ENCODE data around the gene CMIP.
A peak's percentile ranks its signal among the peaks of the same experiment; 100 is the strongest.

Gene CMIP

DNA sequence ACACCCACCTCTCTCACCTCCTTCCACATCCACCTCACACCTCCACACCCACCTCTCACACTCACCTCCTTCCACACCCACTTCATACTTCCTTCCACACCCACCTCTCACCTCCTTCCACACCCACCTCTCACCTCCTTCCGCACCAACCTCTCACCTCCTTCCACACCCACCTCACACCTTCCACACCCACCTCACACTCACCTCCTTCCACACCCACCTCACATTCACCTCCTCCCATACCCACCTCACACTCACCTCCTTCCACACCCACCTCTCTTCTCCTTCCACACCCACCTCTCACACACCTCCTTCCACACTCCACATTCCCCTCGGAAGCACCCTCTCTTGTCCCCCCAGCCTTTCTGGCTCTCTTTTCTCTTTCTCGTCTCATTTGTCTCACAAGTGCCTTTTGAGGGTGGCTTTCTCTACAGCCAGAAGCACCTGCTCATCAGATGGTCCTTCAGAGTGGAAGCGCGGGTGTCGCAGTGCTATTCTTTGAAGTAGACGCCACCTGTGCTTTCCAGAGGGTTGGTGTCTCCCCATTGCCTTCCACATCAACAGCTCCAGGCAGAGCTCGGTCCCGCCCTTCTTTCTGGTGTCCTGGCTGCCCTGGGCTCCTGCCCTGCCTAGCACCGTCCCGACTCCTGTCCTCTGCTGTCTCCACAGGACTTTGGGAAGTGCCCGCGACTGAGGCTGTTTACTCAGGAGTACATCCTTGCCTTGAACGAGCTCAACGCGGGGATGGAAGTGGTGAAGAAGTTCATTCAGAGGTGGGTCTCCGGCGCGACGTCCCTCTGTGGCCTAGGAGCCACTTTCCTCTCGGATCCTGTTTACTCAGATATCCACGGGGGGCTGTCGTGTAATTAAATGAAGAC, 225.1 kb downstream of the CMIP start:
- Histone ChIP-seq H3K27ac (ENCODE audit: low read depth, low read length) (no peak overlapping the region), H3K27me3 (ENCODE audit: control insufficient read depth, insufficient read depth, low read length) (no peaks in the 10 kb centered on the region), H3K4me1 (ENCODE audit: control insufficient read depth, insufficient read depth, low read length) (peaks cover 6% of the 10 kb centered on the region), H3K9ac (ENCODE audit: low read length) (no peak overlapping the region), H3K36me3 (ENCODE audit: control insufficient read depth, insufficient read depth, low read length) (peaks cover 20% of the 10 kb centered on the region), H3K4me3 (ENCODE audit: low read length) (no peak overlapping the region)

DNA sequence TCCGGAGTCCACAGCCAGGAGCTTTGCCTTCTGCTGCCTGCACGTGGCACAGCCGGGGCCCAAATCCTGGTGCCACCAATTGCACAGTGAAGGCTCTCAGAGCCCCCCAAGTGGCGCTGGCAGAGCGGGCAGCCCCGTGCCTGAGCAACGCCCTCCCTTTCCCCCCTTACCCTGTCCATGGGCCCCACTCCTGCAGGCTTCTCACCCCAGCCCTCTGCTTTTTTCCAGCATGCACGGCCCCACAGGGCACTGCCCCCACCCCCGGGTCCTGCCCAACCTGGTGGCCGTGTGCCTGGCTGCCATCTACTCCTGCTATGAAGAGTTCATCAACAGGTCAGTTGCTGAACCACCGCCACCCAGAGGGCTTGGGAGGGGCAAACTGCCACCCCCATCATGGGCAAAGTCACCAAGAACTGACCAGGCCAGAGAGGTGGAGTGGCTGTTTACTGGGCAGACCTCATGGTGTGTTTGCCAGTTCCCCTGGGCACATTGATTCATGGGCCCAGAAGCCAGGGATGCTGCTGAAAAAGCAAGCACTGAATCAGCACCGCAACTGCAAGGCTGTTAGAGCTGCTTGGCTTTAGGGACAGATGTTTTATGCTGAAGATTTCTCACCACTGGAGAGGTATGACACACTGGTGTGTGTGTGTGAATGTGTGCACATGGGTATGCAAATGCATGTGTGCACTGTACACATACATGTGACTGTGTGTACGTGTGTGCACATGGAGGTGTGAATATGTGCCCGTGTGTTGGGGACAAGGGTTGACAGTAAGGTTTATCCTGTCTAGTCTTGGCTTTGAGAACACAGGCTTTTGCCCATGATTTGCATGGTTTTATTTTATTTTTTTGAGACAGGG, 227.4 kb downstream of the CMIP start:
- no peak overlapping the region for H3K27ac ChIP-seq (ENCODE audit: low read depth, low read length)
- H3K4me1 ChIP-seq (ENCODE audit: control insufficient read depth, insufficient read depth, low read length) = peaks cover 3% of the 10 kb centered on the region
- no peak overlapping the region for H3K4me3 ChIP-seq (ENCODE audit: low read length)
- peaks cover 13% of the 10 kb centered on the region for H3K36me3 ChIP-seq (ENCODE audit: control insufficient read depth, insufficient read depth, low read length)
- no peaks in the 10 kb centered on the region for H3K27me3 ChIP-seq (ENCODE audit: control insufficient read depth, insufficient read depth, low read length)
- H3K9ac ChIP-seq (ENCODE audit: low read length) = no peak overlapping the region

DNA sequence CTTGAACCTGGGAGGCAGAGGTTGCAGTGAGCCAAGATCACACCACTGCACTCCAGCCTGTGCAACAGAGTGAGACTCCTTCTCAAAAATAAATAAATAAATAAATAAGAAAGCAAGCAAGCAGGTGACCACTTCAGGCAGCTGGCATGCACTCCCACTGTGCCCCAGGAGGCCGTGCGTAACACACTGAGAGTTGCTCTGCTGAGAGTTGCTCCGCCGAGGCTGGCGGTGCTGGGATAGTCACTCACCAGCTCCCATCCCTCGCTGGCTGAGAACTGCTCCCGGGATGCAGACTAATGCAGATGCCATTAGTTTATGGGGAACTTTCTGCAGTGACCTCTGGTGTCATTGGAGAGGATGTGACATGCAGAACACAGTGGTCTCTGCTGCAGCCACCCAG, 228.8 kb downstream of the CMIP start:
- no peaks in the 10 kb centered on the region for H3K27me3 ChIP-seq (ENCODE audit: control insufficient read depth, insufficient read depth, low read length)
- H3K36me3 ChIP-seq (ENCODE audit: control insufficient read depth, insufficient read depth, low read length) = peaks cover 13% of the 10 kb centered on the region
- H3K9ac ChIP-seq (ENCODE audit: low read length) = no peak overlapping the region
- H3K4me3 ChIP-seq (ENCODE audit: low read length) = no peak overlapping the region
- H3K4me1 ChIP-seq (ENCODE audit: control insufficient read depth, insufficient read depth, low read length) = no peaks in the 10 kb centered on the region
- H3K27ac ChIP-seq (ENCODE audit: low read depth, low read length) = no peak overlapping the region

DNA sequence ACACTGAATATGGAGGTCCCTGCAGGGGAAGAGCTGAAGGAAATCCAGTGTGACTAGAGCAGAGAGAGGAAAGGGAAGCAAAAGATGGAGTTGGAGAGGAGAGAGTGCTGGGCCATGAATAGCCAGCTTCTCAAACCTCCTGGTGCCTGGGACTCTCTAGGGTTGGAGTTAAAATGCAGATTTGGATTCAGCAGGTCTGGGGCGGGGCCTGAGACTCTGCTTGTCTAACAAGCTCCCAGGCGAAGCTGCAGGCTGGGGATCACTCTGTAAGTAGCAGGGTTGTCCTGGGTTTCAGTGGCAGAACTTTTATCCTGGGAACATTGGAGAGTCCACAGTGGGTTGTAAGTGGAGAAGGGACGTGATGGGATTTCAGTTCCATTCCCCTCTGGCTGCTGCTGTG, 231.1 kb downstream of the CMIP start:
- H3K9ac ChIP-seq (ENCODE audit: low read length) = no peak overlapping the region
- H3K36me3 ChIP-seq (ENCODE audit: control insufficient read depth, insufficient read depth, low read length) = peaks cover 16% of the 10 kb centered on the region
- no peak overlapping the region for H3K27ac ChIP-seq (ENCODE audit: low read depth, low read length)
- no peaks in the 10 kb centered on the region for H3K4me1 ChIP-seq (ENCODE audit: control insufficient read depth, insufficient read depth, low read length)
- H3K4me3 ChIP-seq (ENCODE audit: low read length) = no peak overlapping the region
- no peaks in the 10 kb centered on the region for H3K27me3 ChIP-seq (ENCODE audit: control insufficient read depth, insufficient read depth, low read length)

DNA sequence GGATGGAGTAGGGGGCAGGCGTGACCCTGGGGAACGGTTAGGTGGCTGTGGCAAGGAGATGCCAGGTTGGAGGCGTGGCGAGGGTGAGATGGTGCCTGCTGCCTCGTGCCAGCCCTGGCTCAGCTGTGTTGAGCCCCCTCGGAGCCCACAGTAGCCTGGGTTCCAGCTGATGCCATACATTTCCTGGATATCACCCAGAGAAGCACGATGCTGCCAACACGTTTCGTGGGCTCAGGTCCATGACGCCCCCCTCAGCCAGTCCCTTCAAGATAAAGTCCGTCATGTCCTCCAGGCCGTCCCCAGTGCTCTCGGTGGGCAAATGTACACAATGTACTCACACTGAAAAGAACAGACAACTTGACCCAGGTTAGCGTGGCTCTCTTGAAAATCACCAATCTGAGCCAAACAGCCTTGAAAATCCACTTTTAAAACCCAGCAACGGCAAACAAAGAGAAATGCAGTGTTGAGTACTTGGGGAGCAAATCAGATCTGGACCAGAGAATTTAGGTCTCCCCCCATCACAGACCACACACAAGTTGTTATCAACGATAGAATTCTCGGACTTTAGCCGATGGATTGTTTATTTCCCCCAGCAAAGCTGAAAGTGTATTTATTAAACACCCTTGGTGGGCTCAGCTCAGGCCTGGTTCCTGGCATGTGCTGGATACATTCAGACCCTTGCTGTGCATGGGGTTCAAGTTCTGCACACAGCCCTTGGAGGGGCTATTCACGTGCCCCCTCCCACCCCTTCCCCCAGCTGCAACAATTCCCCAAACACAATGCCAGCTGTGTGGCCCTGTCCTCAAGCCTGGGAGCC, 231.7 kb downstream of the CMIP start:
- Histone ChIP-seq H3K27ac (ENCODE audit: low read depth, low read length) (no peak overlapping the region), H3K36me3 (ENCODE audit: control insufficient read depth, insufficient read depth, low read length) (peaks cover 16% of the 10 kb centered on the region), H3K27me3 (ENCODE audit: control insufficient read depth, insufficient read depth, low read length) (no peaks in the 10 kb centered on the region), H3K9ac (ENCODE audit: low read length) (no peak overlapping the region), H3K4me1 (ENCODE audit: control insufficient read depth, insufficient read depth, low read length) (no peaks in the 10 kb centered on the region), H3K4me3 (ENCODE audit: low read length) (no peak overlapping the region)

DNA sequence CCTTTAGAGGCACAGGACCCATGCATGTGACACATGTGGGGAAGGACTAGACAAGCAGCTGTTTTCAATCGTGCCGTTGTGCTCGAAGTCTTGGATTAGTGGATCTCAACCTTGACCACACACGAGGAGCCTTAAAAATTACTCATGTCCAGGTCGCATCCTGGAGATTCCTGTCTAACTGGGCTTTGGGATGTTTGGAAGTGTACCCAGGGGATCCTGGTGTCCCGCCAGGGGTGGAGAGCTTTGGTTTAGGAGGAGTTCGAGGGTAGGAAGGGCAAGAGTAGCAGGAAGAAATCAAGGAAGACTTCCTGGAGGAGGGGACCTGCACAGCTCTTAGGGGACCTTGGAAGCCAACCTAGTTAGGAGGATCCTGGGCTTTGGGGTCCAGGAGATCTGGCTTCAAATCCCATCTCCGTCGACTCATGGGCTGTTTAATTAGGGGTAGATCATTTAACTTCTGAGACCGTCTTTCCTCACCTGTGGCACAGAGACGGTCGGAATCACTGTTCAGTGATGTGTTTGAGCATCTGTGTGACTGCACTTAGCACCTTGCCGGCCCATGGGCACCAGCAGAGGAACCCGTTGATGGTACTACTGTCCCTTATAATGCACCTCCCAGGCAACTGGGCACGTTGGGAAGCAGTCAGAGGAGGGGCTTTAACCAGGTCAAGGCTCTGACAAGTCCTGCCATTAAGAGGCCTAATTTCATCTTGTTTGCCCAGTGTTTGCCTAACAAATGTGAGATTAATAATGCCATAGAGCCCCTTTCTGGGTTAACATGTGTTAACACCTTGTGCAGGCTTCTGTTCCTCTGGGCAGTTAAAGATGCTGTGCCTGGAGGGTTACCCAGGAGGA, 232.5 kb downstream of the CMIP start:
- Histone ChIP-seq H3K27me3 (ENCODE audit: control insufficient read depth, insufficient read depth, low read length) (no peaks in the 10 kb centered on the region), H3K9ac (ENCODE audit: low read length) (no peak overlapping the region), H3K36me3 (ENCODE audit: control insufficient read depth, insufficient read depth, low read length) (peaks cover 15% of the 10 kb centered on the region), H3K4me3 (ENCODE audit: low read length) (no peak overlapping the region), H3K27ac (ENCODE audit: low read depth, low read length) (no peak overlapping the region), H3K4me1 (ENCODE audit: control insufficient read depth, insufficient read depth, low read length) (no peaks in the 10 kb centered on the region)

DNA sequence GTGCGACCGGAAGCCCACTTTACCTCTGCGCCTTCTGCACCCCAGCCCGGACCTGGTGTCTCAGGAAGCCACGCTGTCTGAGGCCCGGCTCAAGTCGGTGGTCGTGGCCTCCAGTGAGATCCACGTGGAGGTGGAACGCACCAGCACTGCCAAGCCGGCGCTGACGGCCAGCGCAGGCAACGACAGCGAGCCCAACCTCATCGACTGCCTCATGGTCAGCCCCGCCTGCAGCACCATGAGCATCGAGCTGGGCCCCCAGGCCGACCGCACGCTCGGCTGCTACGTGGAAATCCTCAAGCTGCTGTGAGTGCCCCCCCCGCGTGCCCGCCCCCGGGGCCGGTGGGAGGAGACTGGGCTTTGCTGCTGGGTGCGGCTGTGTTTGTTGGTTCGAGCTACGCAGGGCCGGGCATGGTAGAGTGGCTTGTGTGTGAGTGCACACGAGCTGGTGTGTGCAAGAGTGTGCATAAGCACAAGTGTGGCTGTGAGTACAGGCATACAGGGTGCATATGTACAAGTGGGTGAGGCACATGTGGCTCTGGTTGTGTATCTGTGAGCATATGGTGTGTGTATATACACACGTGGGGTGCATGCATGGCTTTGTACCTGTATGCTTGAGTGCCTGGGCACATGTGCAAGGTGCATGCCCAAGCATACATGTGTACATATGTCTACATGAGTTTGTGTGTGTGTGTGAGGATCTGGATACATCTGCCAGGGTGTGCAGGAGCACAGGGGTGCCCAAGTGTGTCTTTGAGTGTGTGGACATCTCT, 233.9 kb downstream of the CMIP start:
- Histone ChIP-seq H3K27me3 (ENCODE audit: control insufficient read depth, insufficient read depth, low read length) (no peaks in the 10 kb centered on the region), H3K4me1 (ENCODE audit: control insufficient read depth, insufficient read depth, low read length) (no peaks in the 10 kb centered on the region), H3K27ac (ENCODE audit: low read depth, low read length) (no peak overlapping the region), H3K36me3 (ENCODE audit: control insufficient read depth, insufficient read depth, low read length) (peaks cover 9% of the 10 kb centered on the region), H3K4me3 (ENCODE audit: low read length) (no peak overlapping the region), H3K9ac (ENCODE audit: low read length) (no peak overlapping the region)

DNA sequence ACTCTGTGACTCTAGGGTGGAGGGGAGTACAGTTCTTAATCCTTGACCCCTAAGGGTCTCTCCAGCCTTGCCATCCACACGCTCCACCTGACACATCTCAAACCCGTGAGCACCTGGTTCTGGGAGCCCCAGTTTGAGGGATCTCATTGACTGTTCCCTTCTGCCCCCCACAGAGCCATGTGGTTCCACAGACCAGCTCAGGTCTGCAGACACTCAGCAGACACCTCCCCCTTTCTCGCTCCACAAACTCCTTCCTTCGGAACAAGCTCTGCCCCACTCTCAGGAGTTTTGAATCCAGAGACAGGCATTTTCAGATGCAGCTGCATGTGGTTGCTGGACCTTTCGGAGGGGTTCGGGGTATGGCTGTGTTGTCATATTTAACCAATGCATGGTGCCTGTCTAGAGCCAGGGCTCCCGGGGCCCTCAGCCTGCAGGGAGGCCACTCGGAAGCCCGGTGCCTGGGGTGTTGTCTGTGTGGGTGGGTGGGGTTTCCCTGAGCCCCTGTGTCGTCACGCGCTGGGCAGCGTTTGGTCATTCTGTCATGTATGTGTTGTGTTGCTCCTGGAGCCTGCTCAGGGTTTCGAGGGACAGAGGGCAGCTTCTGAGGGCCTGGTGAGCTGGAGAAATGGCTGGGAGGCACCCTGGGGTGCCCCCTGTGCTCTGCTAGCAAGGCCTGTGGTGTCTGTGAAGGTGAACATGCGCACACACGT, 235.3 kb downstream of the CMIP start:
- Histone ChIP-seq H3K27me3 (ENCODE audit: control insufficient read depth, insufficient read depth, low read length) (no peaks in the 10 kb centered on the region), H3K36me3 (ENCODE audit: control insufficient read depth, insufficient read depth, low read length) (peaks cover 9% of the 10 kb centered on the region), H3K9ac (ENCODE audit: low read length) (no peak overlapping the region)

DNA sequence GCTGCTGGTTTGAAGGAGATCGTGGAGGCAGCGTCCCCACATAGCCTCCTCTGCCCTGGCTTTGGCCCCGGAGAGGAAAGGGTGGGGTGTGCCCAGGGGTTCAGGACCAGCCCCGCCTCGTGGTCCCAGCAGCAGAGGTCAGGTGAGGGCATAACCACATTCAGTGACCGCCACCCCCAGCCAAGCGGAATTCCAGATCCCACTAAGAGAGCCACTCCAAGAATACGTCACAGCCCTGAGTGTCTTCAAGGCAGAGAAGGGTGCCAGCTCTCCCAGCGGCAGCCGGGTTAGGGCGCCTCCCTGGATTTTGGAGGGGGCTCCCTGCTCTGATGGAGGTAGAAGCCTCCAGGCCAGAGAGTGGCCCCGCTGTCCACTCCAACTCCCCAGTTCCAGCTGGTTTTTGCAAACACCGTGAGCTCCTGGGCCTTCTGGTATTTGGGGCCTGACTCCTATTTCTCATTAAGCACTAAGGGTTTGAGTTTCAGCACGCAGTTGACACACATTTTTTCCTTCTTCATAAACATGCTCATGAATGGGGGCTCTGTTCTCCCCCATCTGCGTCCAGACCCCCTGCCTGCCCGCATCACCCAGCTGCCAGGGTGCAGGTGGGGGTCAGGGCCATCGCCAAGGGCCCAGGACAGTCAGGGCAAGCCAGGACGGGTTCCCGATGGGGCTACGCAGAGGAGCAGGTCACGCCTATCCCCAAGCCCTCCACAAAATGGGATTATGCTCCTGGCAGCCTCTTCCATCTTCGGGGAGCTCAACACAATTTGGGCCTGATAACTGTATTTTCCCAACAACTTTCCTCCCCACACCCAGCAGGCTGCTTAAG, 236.1 kb downstream of the CMIP start:
- Histone ChIP-seq H3K27me3 (ENCODE audit: control insufficient read depth, insufficient read depth, low read length) (no peaks in the 10 kb centered on the region), H3K27ac (ENCODE audit: low read depth, low read length) (peak overlapping the region; percentile 76), H3K9ac (ENCODE audit: low read length) (no peak overlapping the region), H3K4me1 (ENCODE audit: control insufficient read depth, insufficient read depth, low read length) (no peaks in the 10 kb centered on the region), H3K36me3 (ENCODE audit: control insufficient read depth, insufficient read depth, low read length) (peaks cover 9% of the 10 kb centered on the region), H3K4me3 (ENCODE audit: low read length) (no peak overlapping the region)

More for the DNA sequence above, 235.3 kb downstream of the CMIP start:
- Histone ChIP-seq H3K4me3 (ENCODE audit: low read length) (no peak overlapping the region), H3K27ac (ENCODE audit: low read depth, low read length) (peak overlapping the region; percentile 76), H3K4me1 (ENCODE audit: control insufficient read depth, insufficient read depth, low read length) (no peaks in the 10 kb centered on the region)

DNA sequence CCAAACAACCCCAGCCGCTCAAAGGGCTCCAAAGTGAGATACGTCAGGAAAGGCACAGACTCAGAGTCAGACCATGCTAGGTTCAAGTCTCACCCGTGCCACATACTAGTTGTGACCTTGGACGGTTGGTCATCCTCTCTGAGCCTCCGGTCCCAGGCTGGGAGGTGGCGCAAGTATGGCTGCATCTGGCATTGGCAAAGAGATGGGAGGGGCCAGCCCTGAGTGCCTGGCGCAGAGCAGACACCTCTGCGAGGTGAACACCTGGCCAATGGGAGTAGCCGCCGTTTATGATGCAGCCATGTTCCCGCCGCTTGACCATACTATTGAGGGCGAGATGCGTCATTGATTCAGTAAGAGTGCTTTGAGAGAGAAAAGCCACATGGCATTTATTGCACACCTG, 236.7 kb downstream of the CMIP start:
- H3K27ac ChIP-seq (ENCODE audit: low read depth, low read length) = peak overlapping the region; percentile 76
- no peaks in the 10 kb centered on the region for H3K4me1 ChIP-seq (ENCODE audit: control insufficient read depth, insufficient read depth, low read length)
- H3K36me3 ChIP-seq (ENCODE audit: control insufficient read depth, insufficient read depth, low read length) = peaks cover 9% of the 10 kb centered on the region
- H3K27me3 ChIP-seq (ENCODE audit: control insufficient read depth, insufficient read depth, low read length) = no peaks in the 10 kb centered on the region
- H3K4me3 ChIP-seq (ENCODE audit: low read length) = no peak overlapping the region
- H3K9ac ChIP-seq (ENCODE audit: low read length) = no peak overlapping the region

Measured in rectal smooth muscle tissue (tissue), 1 donor.